Endothelial cell (in vitro differentiated cells): ENCODE results near the gene CABP7. TPM values are rescaled to one million over a fixed set of nuclear protein-coding genes. Genes with fewer than 3 reads are reported as not detected.

Experiments used
- DNase-seq: peaks from one replicate; pipeline ENCODE4 v3.0.0; 2021; ENCODE audit warnings: low spot score
- H3K27ac Mint-ChIP-seq: one replicate; pipeline ENCODE4 v1.8.0; 2021; ENCODE audit warnings: mixed read lengths, inconsistent platforms; ENCODE audit not compliant: unreplicated experiment
- H3K27me3 Mint-ChIP-seq: one replicate; pipeline ENCODE4 v1.8.0; 2021; ENCODE audit warnings: mild to moderate bottlenecking, moderate library complexity, mixed read lengths, inconsistent platforms; ENCODE audit not compliant: unreplicated experiment
- H3K36me3 Mint-ChIP-seq: one replicate; pipeline ENCODE4 v1.8.0; 2021; ENCODE audit warnings: mild to moderate bottlenecking, low read depth, mixed read lengths, inconsistent platforms; ENCODE audit not compliant: unreplicated experiment
- H3K4me1 Mint-ChIP-seq: one replicate; pipeline ENCODE4 v1.8.0; 2021; ENCODE audit warnings: mild to moderate bottlenecking, mixed read lengths, inconsistent platforms; ENCODE audit not compliant: unreplicated experiment
- H3K4me3 Mint-ChIP-seq: one replicate; pipeline ENCODE4 v1.8.0; 2021; ENCODE audit warnings: mild to moderate bottlenecking, mixed read lengths, inconsistent platforms; ENCODE audit not compliant: unreplicated experiment
- H3K9me3 Mint-ChIP-seq: one replicate; pipeline ENCODE4 v1.8.0; 2021; ENCODE audit warnings: mixed read lengths, inconsistent platforms; ENCODE audit not compliant: unreplicated experiment
- CTCF ChIP-seq: fragments of 200-600 bp; sonication (generic); IDR thresholded peaks from one replicate; pipeline ENCODE4 v1.5.0; 2021; ENCODE audit warnings: antibody characterized with exemption; ENCODE audit not compliant: unreplicated experiment
- total RNA-seq: library from RNA; stranded (reverse); fragmentation: NEBNext Ultra II Directional; extraction: Animal tissue kit (Norgen Biotek cat#: 25700); gene quantifications from one replicate; pipeline ENCODE4 v1.2.1, GENCODE V29; 2021; ENCODE audit not compliant: unreplicated experiment

CABP7 gene
- total RNA-seq, 1 donor from 2014 or later: not detected

- no peaks in the 10 kb centered on the region for H3K4me1 Mint-ChIP-seq
- H3K4me3 Mint-ChIP-seq: no peak overlapping the region
- DNase-seq: no peak
- peaks cover 4% of the 10 kb centered on the region for H3K27me3 Mint-ChIP-seq
- TF ChIP-seq CTCF: no peak
- no peaks in the 10 kb centered on the region for H3K9me3 Mint-ChIP-seq
- H3K36me3 Mint-ChIP-seq: no peaks in the 10 kb centered on the region
- no peak overlapping the region for H3K27ac Mint-ChIP-seq
These were observed 37.3 kb downstream of the CABP7 start for GRCh38 chr22:29757096-29757495.

DNA sequence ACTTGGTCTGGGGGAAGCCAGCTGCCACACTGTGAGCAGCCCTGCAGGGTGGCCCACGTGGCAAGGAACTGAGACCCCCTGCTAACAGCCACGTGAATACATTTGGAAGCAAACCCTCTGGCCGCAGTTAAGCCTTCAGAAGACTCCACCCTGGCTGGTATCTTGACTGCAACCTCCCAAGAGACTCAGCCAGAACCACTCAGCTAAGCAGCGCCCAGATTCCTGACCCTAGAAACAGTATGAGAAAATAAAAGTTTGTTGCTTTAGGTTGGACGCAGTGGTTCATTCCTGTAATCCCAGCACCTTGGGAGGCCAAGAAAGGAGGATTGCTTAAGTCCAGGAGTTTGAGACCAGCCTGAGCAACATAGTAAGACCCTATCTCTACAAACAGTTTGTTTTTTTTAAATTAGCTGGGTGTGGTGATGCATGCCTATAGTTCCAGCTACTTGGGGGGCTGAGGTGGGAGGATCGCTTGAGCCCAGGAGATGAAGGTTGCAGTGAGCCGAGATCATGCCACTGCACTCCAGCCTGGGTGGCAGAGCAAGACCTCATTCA lies 38.3 kb downstream of the CABP7 start:
- no peaks in the 10 kb centered on the region for H3K4me1 Mint-ChIP-seq
- no peaks in the 10 kb centered on the region for H3K9me3 Mint-ChIP-seq
- DNase-seq: no peak
- H3K36me3 Mint-ChIP-seq: no peaks in the 10 kb centered on the region
- H3K27me3 Mint-ChIP-seq: peaks cover 4% of the 10 kb centered on the region
- no peak for TF ChIP-seq CTCF
- H3K27ac Mint-ChIP-seq: no peak overlapping the region
- no peak overlapping the region for H3K4me3 Mint-ChIP-seq

DNA sequence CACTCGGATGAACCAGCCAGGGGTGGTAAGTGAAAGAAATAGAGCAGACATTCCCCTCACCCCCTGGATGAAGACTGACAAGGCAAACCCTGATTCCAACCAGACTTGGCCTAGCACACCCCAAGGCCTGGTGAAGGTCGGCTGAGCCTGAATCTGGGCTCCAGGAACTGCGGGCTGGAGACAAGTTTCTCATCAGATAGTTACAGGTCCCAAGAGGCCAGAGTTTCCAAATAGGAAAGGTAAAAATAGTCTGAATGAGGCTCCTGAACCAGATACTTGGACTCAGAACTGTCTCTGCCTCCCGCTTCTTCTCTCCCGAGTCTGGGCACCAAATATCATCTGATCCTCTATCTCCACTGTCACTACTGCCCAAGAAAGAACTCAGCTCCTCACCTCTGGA lies 39.2 kb downstream of the CABP7 start:
- H3K4me1 Mint-ChIP-seq: no peaks in the 10 kb centered on the region
- no peaks in the 10 kb centered on the region for H3K9me3 Mint-ChIP-seq
- H3K27me3 Mint-ChIP-seq: peaks cover 4% of the 10 kb centered on the region
- no peaks in the 10 kb centered on the region for H3K36me3 Mint-ChIP-seq
- no peak for DNase-seq
- no peak overlapping the region for H3K4me3 Mint-ChIP-seq
- TF ChIP-seq CTCF: no peak
- no peak overlapping the region for H3K27ac Mint-ChIP-seq

- Mint-ChIP-seq H3K27me3 (peaks cover 4% of the 10 kb centered on the region), H3K9me3 (no peaks in the 10 kb centered on the region), H3K36me3 (no peaks in the 10 kb centered on the region), H3K4me1 (peaks cover 12% of the 10 kb centered on the region), H3K4me3 (no peak overlapping the region), H3K27ac (no peak overlapping the region)
- no peak for DNase-seq
- no peak for TF ChIP-seq CTCF
These were observed 42.5 kb downstream of the CABP7 start for GRCh38 chr22:29762263-29762662.

- H3K27me3 Mint-ChIP-seq: peaks cover 4% of the 10 kb centered on the region
- H3K36me3 Mint-ChIP-seq: peaks cover 4% of the 10 kb centered on the region
- no peak for TF ChIP-seq CTCF
- H3K27ac Mint-ChIP-seq: peak overlapping the region; percentile 96
- DNase-seq: peak; percentile 15
- no peaks in the 10 kb centered on the region for H3K9me3 Mint-ChIP-seq
- peaks cover 24% of the 10 kb centered on the region for H3K4me1 Mint-ChIP-seq
- H3K4me3 Mint-ChIP-seq: peak overlapping the region; percentile 100
These were observed 46.3 kb downstream of the CABP7 start for GRCh38 chr22:29765905-29766631.
